ENCODE results near the gene STXBP5L.
"Not testable (repeated sequence)": the region's sequence is repeated elsewhere in the genome, so short reads cannot be mapped to it uniquely, and the experiment has no call there.

The STXBP5L gene

DNA sequence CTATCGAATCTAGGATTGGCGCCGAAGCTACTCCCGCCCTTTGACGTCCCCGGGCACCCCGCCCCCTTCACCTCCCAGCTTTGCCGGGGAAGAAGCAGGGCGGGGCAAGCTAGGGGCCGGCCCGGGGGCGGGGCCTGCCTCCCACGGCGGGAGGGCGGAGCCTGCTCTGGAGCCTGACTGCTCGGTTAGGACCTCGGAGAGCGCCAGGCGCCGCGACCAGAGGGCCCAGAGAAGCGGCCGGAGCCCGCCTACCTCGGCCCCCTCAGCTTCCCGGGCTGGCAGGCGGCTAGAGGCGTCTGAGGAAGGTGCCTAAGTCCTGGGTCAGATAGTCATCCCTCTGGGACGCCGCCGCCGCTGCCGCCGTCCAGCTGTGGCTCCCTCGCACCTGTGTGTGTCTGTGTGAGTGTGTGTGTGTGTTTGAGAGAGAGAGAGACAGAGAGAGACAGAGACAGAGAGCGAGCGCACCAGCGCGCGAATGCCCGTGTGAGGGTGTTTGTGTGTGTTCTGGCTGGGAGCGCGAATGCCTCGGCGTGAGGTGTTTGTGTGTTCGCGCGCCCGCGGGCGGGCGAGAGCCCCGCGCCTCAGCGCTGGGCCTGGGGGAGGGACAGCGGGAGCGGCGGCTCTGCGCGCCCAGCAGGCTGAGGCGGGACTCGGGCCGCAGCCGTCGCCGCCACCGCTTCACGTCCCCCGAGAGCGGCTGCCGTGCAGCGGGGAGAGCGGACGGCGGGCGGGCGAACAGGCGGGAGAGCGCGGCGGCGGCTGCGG is at the start of gene STXBP5L:
Gene STXBP5L (plus strand): TSS at position 176 of the 765 bp plus-strand sequence. CDS start 1,374 bp downstream, outside the sequence.
- in situ Hi-C loops (cut with MboI; ENCODE audit: low sequenced_read_pairs), result no loop called here

DNA sequence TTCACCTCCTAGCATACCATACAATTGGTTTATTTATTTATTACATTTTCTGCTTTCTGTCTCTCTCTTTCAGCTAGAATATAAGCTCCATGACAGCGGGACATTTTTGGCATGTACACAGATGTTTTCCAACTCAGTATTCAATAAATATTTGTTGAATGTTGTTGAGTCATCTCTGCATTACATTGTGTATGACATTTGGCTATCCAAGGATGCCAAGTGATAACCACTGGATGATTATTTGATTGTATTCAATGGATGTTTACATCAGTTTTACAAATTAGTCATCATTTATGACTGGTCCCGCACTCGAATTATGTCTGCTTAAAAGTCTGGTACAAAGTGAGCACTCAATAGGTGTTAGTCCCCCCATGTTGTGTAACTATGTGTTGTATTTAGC is 49.5 kb upstream of the STXBP5L start:
- in situ Hi-C loops (cut with MboI; ENCODE audit: low sequenced_read_pairs), result no loop called here

DNA sequence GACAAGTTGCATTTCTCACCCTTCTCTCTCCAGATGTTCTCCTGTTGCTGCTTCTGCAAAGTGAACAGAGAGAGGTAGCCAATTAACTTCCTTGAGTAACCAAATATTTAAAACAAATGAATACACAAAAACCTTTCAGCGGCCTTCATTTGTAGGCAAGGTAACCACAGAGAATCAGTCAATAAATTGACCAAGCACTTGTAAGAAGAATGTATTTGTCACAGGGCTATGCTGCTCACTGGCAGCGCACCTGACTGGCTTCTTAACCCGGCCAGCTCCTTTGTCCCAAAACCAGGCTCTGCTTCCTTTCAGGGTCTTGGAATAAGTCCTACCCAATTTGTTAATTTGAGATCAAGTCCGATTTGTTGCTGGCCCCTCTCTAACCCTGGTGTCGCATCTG is 43.5 kb upstream of the STXBP5L start:
- in situ Hi-C loops (cut with MboI; ENCODE audit: low sequenced_read_pairs), result no loop called here

DNA sequence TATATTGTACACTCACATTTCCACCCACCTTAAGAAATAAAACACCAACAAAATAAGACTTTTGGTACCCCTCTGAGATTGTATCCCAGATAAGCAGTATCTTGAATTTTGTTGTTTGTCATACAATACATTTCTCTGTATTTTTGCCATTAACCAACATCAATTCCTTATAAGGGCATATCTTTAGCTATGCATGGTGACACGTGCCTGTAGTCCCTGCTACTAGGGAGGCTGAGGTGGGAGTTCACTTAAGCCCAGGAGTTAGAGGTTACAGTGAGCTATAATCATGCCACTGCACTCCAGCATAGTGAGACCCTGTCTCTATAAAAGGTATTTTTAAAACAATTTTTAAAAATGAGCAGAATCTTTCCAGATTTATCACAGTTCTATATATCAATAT is 32.5 kb upstream of the STXBP5L start:
- in situ Hi-C loops (cut with MboI; ENCODE audit: low sequenced_read_pairs), result no loop called here

DNA sequence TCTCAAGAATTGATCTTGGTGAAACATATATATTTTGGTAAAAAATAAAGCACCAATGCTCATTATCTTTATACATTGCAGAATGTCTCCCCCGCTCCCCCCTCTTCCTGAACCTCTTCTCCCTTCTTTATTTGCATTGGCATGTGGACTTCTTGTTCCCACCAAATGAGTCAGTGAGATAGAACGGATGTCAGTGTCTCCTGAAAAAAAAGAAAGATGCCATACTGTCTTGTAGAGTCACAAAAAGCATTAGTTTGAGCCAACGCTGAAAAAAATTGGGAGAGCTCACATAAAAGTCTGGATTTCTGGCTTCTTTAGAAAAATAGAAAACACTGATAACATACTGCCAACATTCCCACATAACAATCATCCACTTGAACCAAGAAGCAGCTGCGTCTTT is 32.0 kb upstream of the STXBP5L start:
- in situ Hi-C loops (cut with MboI; ENCODE audit: low sequenced_read_pairs), result no loop called here

DNA sequence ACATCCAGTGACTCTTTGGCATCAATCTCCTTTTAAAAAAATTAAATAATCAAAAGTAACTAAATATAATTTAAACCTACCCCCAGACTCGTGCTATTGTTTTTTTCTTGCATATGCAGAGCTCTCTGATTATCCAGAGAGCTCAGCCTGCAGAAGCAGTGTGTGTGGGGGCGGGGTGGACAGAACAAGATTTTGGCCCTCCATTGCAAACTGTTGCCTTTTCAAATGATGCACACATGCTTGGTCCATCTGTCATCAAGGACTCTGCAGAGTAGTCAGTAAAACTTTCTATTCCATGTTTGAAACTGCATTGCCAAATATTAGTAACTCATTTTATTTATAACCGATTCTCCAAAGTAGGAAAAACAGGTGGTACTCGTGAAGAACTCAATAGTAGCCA is 28.6 kb upstream of the STXBP5L start:
- in situ Hi-C loops (cut with MboI; ENCODE audit: low sequenced_read_pairs), result no loop called here

DNA sequence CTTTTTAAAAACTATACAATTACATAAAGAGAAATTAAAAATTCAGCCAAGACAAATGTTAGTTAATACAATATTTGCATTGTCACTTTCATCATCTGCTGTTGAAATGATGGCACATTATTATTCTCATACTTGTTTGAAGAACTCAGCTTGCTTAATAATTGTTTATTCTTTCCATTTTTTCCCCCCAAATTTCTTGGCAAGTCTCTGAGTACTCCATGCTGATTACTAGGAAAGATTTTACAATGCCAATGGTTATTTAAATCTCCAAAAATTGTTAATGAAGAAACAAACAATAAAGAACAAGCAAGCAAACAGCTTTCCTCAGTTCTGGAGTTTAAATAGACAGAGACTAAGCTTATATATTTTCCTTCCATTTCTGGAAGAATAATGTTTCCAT is 15.1 kb upstream of the STXBP5L start:
- in situ Hi-C loops (cut with MboI; ENCODE audit: low sequenced_read_pairs), result no loop called here

DNA sequence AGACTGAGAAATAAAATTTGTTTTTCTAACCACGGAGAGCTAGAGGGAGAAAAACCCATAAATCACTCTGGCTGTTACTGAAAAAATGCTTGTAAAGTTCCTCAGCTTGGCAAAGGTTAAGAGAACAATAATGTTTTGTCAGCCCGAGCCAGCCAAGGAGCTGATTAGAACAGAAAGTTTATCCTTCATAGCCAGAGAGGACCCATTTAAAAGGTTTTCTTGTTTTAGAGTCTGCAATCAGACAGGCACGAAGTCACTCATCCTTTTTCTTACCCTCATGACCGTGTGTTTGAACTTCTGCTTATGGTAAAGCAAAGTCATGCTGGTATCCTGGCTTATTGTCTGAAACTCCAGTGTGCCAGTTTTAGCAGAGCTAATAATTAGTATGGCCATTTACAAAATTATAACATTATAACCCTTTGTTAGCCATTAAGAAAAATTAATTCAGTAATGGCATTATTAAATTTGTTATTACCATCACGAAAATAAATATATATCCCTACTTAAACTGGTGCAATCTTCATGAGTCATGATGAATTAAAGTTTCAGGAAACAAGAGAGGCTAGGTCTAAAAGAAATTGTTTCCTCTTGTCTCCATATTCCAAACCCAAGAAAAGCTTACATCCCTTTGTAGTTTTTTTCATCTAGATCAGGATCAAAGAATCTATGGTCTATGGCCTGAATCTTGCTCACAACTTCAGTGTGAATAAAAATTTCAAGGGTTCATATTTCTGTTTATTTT is 13.5 kb upstream of the STXBP5L start:
- in situ Hi-C loops (cut with MboI; ENCODE audit: low sequenced_read_pairs), result no loop called here

DNA sequence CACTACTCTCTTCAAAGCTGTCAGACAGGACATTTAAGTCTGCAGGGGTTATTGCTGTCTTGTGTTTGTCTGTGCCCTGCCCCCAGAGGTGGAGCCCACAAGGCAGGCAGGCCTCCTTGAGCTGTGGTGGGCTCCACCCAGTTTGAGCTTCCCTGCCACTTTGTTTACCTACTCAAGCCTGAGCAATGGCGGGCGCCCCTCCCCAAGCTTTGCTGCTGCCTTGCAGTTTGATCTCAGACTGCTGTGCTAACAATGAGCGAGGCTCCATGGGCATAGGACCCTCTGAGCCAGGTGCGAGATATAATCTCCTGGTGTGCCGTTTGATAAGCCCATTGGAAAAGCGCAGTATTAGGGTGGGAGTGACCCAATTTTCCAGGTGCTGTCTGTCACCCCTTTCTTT is 6.3 kb upstream of the STXBP5L start:
- in situ Hi-C loops (cut with MboI; ENCODE audit: low sequenced_read_pairs), result not testable (repeated sequence)

DNA sequence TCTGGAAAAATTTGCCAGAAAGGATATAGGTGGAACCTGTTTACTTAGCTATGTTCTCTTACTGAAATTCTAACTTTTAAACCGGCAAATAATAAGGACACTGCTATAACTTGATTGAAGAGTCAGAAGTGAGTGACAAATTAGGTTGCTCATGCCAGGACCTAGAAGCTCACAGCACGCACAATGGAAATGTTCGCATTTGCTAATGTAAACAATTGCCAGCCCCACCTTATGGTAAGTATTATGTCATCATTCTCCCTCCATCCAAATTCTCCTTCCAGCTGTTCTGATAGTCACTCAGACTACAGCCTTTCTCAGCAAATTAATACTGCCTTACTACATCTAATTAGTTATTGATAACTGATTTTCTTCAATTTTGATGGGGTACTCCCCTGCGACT is 4.8 kb upstream of the STXBP5L start:
- in situ Hi-C loops (cut with MboI; ENCODE audit: low sequenced_read_pairs), result no loop called here

DNA sequence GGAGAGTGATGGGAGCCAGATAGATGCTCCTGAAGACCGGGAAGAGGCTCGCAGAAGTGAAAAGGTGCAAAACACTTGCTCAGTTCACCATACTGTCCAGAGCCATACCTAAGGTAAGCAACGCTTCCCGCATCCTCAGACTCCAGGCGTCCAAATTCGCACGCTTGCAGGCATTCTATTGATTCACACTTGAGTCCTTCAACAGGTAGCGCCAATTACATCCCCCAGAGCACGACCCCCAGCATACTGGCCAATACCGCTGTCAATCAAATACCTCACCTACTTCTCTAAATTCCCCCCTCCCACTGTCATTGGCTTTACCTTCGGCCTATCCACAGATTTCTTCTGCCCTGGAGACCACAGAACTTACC is 361 bp upstream of the STXBP5L start:
- in situ Hi-C loops (cut with MboI; ENCODE audit: low sequenced_read_pairs), result no loop called here

DNA sequence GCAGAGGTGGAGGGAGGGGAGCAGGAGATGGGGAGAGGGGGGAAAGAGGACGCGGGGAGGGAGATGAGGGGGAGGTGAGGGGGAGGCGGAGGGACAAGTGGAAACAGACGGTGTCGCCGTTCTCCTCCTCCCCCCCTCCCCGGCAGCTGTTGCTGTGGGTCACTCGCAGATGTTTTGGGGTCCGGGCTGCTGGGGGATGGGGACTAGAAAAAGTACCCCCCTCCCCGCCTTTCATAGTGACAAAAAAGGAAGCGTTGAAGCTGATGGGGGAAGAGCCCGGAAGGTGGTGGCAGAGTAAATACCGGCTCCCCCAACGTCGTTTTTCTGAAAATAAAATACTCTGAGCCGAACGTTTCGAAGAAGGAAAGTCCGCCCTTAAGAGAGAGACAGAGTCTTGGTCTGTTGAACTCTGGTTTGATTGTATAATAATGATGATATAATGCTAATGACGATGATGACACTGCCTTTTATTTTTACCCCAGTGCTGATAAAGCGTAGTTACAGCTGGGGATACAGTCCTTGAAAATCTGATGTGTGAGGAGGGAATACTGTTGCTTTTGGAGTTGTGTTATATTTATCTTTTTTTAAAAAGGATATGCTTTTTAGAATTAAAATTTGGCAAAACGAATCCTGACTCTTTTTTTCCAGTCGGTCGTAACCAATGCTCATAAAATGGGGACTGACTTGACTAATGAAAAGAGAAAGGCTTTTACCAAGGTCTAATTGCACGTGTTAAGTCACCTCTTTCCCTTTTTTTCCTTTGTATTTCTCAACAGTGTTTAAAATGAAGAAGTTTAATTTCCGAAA is 993 bp downstream of the STXBP5L start:
- in situ Hi-C loops (cut with MboI; ENCODE audit: low sequenced_read_pairs), result no loop called here

DNA sequence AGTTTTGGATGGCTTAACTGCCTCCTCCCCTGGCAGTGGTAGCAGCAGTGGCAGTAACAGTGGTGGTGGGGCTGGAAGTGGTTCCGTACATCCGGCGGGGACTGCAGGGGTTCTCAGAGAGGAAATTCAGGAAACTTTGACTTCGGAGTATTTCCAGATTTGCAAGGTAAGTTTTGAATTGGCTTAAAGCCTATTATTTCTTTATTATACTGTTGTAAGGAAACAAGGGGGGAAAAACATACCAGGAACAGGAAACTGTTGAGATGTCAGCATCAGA is 1.5 kb downstream of the STXBP5L start:
- in situ Hi-C loops (cut with MboI; ENCODE audit: low sequenced_read_pairs), result no loop called here

DNA sequence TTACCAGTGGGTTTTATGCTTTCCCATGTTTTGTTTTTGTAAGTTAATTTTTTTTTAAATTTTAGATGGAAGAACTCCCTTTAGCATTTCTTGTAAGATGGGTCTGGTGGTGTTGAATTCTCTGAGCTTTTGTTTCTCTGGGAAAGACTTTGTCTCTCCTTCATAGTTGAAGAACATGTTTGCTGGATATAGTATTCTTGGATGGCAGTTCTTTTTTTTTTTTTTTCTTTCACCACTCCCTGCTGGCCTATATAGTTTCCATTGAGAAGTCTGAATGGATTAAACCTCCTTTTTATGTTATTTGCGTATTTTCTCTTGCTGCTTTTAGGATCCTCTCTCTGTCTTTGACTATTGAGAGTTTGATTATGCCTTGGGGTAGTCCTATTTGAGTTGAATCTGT is 18.1 kb downstream of the STXBP5L start:
- in situ Hi-C loops (cut with MboI; ENCODE audit: low sequenced_read_pairs), result no loop called here

DNA sequence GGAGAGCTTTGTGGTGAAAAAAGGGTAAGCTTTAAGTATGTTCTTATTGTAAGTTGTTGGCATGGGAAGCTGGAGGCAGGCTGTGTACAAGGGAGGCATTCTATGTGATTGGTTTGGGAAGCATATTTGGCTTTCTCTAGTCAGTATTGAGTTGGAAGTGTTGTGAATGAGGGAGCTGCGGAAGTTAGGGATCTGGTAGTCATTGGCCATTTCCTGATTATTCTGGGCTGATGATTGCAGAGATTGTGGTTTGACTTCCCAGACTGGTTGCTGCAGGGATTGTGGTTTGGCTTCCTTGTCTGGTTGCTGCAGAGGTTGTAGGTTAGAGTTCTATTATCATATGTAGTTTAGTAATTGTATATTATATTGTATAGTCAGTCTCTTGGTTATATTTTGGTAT is 21.0 kb downstream of the STXBP5L start:
- in situ Hi-C loops (cut with MboI; ENCODE audit: low sequenced_read_pairs), result no loop called here

DNA sequence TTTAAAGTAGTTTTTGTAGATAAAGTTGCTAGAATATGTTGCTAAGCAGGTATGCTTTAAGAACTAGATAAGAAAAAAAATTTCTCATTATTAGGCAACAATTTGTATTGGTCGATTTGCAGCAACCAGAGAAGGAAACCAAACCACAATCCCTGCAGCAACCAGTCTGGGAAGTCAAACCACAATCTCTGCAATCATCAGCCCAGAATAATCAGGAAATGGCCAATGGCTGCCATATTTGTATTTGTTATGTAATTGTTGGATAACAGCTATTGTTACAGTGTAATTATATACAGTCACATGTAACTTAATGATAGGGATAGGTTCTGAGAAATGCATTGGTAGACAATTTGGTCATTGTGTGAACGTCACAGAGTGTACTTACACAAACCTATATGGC is 23.6 kb downstream of the STXBP5L start:
- in situ Hi-C loops (cut with MboI; ENCODE audit: low sequenced_read_pairs), result no loop called here

DNA sequence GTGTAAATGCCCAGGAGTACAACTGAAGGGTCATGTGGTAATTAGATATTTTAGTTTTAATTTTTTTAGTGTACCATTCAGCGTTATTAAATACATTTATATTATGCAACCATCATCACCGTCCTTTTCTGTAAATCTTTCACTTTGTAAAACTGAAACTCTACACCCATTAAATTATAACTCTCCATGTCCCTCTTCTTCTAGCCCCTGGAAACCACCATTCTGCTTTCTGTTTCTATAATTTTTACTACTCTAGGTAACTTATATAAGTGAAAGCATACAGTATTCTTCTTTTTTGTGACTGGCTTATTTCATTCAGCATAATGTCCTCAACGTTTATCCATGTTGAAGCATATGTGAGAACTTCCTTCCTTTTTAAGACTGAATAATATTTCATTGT is 48.1 kb downstream of the STXBP5L start:
- in situ Hi-C loops (cut with MboI; ENCODE audit: low sequenced_read_pairs), result no loop called here

DNA sequence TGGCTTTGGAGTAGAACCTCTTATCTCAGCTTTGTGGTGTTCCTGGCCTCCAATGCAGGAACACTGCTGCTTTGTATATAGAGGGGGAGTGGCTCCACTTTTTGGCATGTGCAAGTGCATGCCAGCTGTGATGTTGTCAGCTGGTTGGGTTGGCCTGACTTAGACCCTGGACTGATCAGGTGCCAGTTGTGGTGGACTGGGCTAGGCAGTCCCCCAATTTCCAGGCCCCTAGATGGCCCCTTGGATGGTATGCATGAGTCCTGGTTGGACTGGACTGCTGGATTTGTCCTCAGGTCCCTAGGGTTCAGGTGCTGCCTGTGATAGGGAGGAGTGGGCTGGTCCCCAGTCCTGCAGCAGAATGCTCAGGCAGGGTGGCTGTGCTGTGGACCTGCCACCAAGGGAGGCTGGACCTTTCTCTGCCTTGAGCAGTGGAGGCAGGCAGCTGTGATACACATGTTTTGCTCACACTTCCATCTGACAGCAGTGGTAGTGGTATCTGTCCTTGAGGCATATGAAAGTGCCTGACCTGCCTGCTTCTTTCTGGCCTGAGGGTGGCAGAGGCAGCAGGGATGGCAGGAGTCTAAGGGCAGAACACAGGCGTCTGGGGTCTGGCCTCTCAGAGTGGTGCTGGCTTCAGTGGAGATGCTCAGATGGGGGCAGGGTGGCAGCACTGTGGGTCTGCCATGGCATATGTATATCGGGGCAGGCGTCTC is 74.8 kb downstream of the STXBP5L start:
- in situ Hi-C loops (cut with MboI; ENCODE audit: low sequenced_read_pairs), result no loop called here

DNA sequence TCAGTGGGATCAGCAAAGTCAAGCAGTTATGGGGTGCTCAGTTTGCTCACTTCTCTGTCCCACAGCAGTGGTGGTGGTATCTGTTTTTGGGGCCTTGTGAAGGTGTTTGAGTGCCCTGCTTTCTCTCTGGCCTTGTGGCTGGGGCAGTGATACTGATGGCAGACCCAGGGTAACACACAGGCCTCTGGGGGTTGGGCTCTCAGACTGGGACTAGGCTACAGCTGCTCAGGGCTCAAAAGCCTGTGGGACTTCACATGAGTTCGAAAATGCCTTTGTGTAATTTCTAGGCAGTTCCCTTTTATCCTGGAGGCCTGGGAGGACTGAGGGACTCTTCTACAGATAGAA is 75.3 kb downstream of the STXBP5L start:
- in situ Hi-C loops (cut with MboI; ENCODE audit: low sequenced_read_pairs), result no loop called here

DNA sequence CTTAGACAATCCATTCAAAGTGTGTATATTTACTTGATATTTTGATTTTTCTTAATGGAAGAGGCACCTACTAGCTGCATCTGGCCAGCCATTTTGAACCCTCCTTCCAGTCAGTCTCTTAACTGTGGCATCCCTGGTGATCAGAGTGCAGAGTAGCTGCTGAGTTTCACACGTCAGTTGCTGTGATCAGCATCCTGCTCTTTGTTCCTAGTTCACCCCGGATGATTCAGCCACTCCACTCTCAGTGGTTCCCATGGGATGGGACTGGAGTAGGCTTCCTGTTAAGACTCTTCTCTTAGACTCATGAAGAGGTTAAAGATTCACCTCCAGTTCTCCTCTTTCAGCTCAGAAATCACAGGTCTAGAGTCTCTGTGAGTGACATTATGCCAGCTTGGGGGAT is 75.8 kb downstream of the STXBP5L start:
- in situ Hi-C loops (cut with MboI; ENCODE audit: low sequenced_read_pairs), result no loop called here

DNA sequence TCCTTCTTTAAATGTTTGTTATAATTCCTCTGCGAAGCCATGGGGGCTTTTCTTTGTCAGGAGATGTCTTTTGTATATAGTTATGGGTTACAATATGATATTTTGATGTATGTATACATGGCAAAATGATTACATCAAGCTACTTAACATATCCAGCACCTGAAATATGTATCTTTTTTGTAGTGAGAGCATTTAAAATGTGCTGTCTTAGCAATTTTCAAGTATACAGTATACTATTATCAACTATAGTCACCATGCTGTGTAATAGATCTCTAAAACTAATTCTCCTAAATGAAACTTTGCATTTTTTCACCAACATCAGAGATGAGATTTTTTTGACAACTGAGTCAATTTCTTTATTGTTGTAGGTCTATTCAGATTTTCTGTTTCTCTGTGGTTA is 77.2 kb downstream of the STXBP5L start:
- in situ Hi-C loops (cut with MboI; ENCODE audit: low sequenced_read_pairs), result no loop called here

DNA sequence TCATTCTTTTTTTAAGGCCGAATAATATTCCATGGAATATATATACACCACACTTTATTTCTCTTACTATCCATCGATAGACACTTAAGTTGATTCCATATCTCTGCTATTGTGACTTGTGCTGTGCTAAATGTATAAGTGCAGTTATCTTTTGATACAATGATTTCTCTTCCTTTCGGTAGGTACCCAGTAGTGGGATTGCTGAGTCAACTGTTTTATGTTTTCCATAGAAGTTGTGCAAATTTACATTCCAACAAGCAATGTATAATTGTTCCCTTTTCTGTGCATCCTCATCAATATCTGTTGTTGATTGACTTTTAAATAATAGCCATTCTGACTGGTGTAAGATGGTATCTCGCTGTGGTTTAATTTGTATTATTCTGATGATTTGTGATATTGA is 81.0 kb downstream of the STXBP5L start:
- in situ Hi-C loops (cut with MboI; ENCODE audit: low sequenced_read_pairs), result no loop called here
